Stomach (tissue), 4 donors: Measurements from ENCODE around the gene CNTD1.

Source experiments
- CTCF ChIP-seq, 7 experiments: fragments of 450-650 bp in 4 of 7; fragments of 200-600 bp in 3 of 7; sonication (generic) in 3 of 7; IDR thresholded peaks; one replicate each; pipeline ENCODE4 v1.5.1; 2016 to 2019; ENCODE audit warnings: antibody characterized with exemption in 7 of 7, control low read depth in 2 of 7, mild to moderate bottlenecking in 1 of 7
- EP300 ChIP-seq: sonication (generic); formaldehyde crosslinking; IDR thresholded peaks from one replicate; pipeline ENCODE4 v1.6.1; 2017; ENCODE audit warnings: antibody characterized with exemption
- POLR2A ChIP-seq, 4 donors: fragments of 450-650 bp; IDR thresholded peaks; one replicate each; pipeline ENCODE4 v1.6.1; 2016; ENCODE audit warnings: antibody characterized with exemption in 4 of 4, control low read depth in 2 of 4, mild to moderate bottlenecking in 1 of 4, moderate library complexity in 1 of 4
- POLR2AphosphoS5 ChIP-seq, 3 donors: sonication (generic); formaldehyde crosslinking; IDR thresholded peaks; one replicate each; pipeline ENCODE4 v1.6.1; 2016; ENCODE audit warnings: antibody characterized with exemption in 3 of 3

- TF ChIP-seq CTCF (IDR thresholded peaks at IDR 0.05) (no peak), POLR2A (IDR thresholded peaks at IDR 0.05) (no peak), POLR2AphosphoS5 (IDR thresholded peaks at IDR 0.05) (no peak), EP300 (no peak)
These were observed 3.6 kb upstream of the CNTD1 start for GRCh38 chr17:42795061-42795460.
